ENCODE data around the gene DBX2. TPM values are rescaled to one million over a fixed set of nuclear protein-coding genes. Genes with fewer than 3 reads are reported as not detected.

The DBX2 gene
- total RNA-seq: not detected in 2 replicates

GRCh38 chr12:45050751-45051571 is at the start of gene DBX2:
Gene DBX2, minus strand, starts transcription at chr12:45051099. Its CDS starts 172 bp downstream, at chr12:45050927.

Other genes with a start within 250 kb of the DBX2 start
- 0.33 TPM in 1 of 2 replicates, not detected in the other for gene NELL2, start 174.8 kb downstream of the DBX2 start, total RNA-seq
- 202 and 203 TPM in 2 replicates for gene ANO6, start 165.0 kb upstream of the DBX2 start, total RNA-seq

All from placental epithelial cell (primary cell).